Measurements from ENCODE around the gene SH3GL2. TPM values are rescaled to one million over a fixed set of nuclear protein-coding genes. Genes with fewer than 3 reads are reported as not detected.

Gene SH3GL2
- total and polyA plus RNA-seq, 3 experiments from 2014 or later, result not detected

GRCh38 chr9:17556935-17557334, 21.9 kb upstream of the SH3GL2 start:
- no peaks in the 10 kb centered on the region for H3K27me3 Mint-ChIP-seq
- H3K27me3 ChIP-seq (ENCODE audit: insufficient read depth, low read length, poor library complexity, severe bottlenecking), result no peaks in the 10 kb centered on the region
- no peaks in the 10 kb centered on the region for H3K4me1 ChIP-seq (ENCODE audit: insufficient read depth, low read length)
- no peaks in the 10 kb centered on the region for H3K4me1 Mint-ChIP-seq
- no peak overlapping the region for H3K27ac Mint-ChIP-seq
- H3K9me3 ChIP-seq (ENCODE audit: low read length), result no peaks in the 10 kb centered on the region
- H3K4me3 Mint-ChIP-seq, result no peak overlapping the region
- H3K27ac ChIP-seq (ENCODE audit: low read depth, low read length), result no peak overlapping the region
- H3K9me3 Mint-ChIP-seq, result peaks cover under 1 to 16% (median 4%) of the 10 kb centered on the region in 5 donors
- peaks cover 0 to 2% (median 0%) of the 10 kb centered on the region in 3 donors for H3K36me3 Mint-ChIP-seq
- CTCF ChIA-PET, result no interaction called here
- no peak overlapping the region for H3K4me3 ChIP-seq (ENCODE audit: low read length)
- DNase-seq, result no peak
- H3K36me3 ChIP-seq (ENCODE audit: insufficient read depth, low read length), result no peaks in the 10 kb centered on the region
- POLR2A ChIA-PET, result no interaction called here

DNA sequence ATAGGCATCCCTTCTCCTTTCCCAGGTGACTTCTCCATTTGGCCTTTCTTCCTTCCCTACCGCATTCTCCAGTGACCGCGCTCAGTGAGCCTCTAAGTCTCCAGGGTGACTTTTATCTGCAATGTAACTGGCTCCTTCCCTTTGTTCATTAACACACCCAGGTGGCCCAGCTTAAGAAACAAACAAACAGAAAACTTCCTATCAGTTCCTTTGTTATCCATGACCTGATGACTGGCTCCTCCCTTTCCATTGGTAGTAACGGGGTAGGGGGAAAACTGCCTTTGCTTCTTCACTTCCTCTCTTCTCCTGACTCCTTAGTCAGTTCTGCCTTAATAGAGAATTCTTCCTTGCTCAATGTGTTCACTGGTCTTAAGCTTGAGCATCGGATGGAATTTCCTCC, 7.0 kb upstream of the SH3GL2 start:
- no peaks in the 10 kb centered on the region for H3K27me3 ChIP-seq (ENCODE audit: insufficient read depth, low read length, poor library complexity, severe bottlenecking)
- H3K9me3 Mint-ChIP-seq, result peaks cover 0 to 21% (median 8%) of the 10 kb centered on the region in 5 donors
- no peaks in the 10 kb centered on the region for H3K4me1 Mint-ChIP-seq
- ChIA-PET CTCF (no interaction called here), POLR2A (no interaction called here)
- H3K36me3 Mint-ChIP-seq, result no peaks in the 10 kb centered on the region
- no peak overlapping the region for H3K4me3 ChIP-seq (ENCODE audit: low read length)
- no peak for DNase-seq
- no peaks in the 10 kb centered on the region for H3K36me3 ChIP-seq (ENCODE audit: insufficient read depth, low read length)
- H3K9me3 ChIP-seq (ENCODE audit: low read length), result no peaks in the 10 kb centered on the region
- peaks cover 0 to 2% of the 10 kb centered on the region in 2 donors for H3K27me3 Mint-ChIP-seq
- H3K4me1 ChIP-seq (ENCODE audit: insufficient read depth, low read length), result no peaks in the 10 kb centered on the region
- H3K27ac ChIP-seq (ENCODE audit: low read depth, low read length), result no peak overlapping the region
- H3K4me3 Mint-ChIP-seq, result no peak overlapping the region
- no peak overlapping the region for H3K27ac Mint-ChIP-seq

DNA sequence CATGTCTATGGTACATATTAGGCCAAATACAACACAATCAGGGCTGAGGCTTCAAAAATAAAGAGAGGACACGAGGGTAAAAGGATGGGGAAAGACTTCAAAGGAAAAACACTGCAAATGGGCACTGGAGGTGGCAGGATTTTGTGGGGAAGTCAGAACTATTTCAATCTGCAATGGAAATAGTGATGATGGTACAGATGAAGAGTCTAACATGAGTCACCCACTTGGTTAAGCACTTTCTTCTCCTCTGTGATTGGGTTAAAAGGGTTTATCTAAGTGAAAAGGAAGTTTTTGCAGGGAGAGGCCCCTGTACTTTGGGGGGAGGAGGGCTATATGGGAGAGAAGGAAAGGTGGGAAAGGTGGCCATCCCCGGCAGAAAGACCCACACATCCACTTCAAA, 4.5 kb upstream of the SH3GL2 start:
- CTCF ChIA-PET, result no interaction called here
- Histone ChIP-seq H3K36me3 (ENCODE audit: insufficient read depth, low read length) (no peaks in the 10 kb centered on the region), H3K27ac (ENCODE audit: low read depth, low read length) (no peak overlapping the region), H3K9me3 (ENCODE audit: low read length) (no peaks in the 10 kb centered on the region), H3K27me3 (ENCODE audit: insufficient read depth, low read length, poor library complexity, severe bottlenecking) (no peaks in the 10 kb centered on the region), H3K4me3 (ENCODE audit: low read length) (no peak overlapping the region), H3K4me1 (ENCODE audit: insufficient read depth, low read length) (no peaks in the 10 kb centered on the region)
- DNase-seq, result no peak
- H3K9me3 Mint-ChIP-seq, result peaks cover 0 to 30% (median 11%) of the 10 kb centered on the region in 5 donors
- H3K36me3 Mint-ChIP-seq, result peaks cover 0 to 5% (median 0%) of the 10 kb centered on the region in 3 donors
- peaks cover 13% of the 10 kb centered on the region in 2 donors for H3K27me3 Mint-ChIP-seq
- peaks cover 0 to 4% (median 4%) of the 10 kb centered on the region in 3 donors for H3K4me1 Mint-ChIP-seq
- H3K27ac Mint-ChIP-seq, result no peak overlapping the region
- POLR2A ChIA-PET, result no interaction called here
- H3K4me3 Mint-ChIP-seq, result no peak overlapping the region

DNA sequence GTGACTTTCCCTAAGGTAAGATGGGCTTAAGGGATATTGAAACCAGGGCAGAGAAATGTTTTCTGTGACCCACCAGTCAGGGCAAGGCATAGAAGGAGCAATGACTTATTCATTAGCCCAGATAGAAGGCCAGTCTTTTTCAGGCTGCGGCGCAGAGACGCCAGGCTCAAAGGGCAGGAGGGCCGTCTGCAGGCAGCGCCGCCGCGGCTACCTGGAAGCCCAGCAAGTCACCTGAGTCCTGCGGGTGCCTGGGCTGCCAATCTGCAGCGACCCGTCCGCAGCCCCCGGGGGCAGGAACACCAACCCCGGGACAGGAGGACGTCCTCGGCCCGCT, 322 bp upstream of the SH3GL2 start:
- Mint-ChIP-seq H3K9me3 (peaks cover 0 to 17% (median 10%) of the 10 kb centered on the region in 5 donors), H3K27ac (peak overlapping the region in 1 of 8 donors; percentile 43), H3K36me3 (peaks cover 0 to 5% (median 0%) of the 10 kb centered on the region in 3 donors), H3K4me1 (peaks cover 0 to 7% (median 4%) of the 10 kb centered on the region in 3 donors), H3K27me3 (peaks cover 24 to 30% of the 10 kb centered on the region in 2 donors), H3K4me3 (peak overlapping the region in 1 of 7 donors; percentile 43)
- CTCF ChIA-PET, result no interaction called here
- Histone ChIP-seq H3K4me3 (ENCODE audit: low read length) (no peak overlapping the region), H3K27me3 (ENCODE audit: insufficient read depth, low read length, poor library complexity, severe bottlenecking) (no peaks in the 10 kb centered on the region), H3K27ac (ENCODE audit: low read depth, low read length) (no peak overlapping the region), H3K36me3 (ENCODE audit: insufficient read depth, low read length) (no peaks in the 10 kb centered on the region), H3K9me3 (ENCODE audit: low read length) (no peaks in the 10 kb centered on the region), H3K4me1 (ENCODE audit: insufficient read depth, low read length) (no peaks in the 10 kb centered on the region)
- no peak for DNase-seq
- POLR2A ChIA-PET, result no interaction called here

GRCh38 chr9:17580119-17580518, 1.3 kb downstream of the SH3GL2 start:
- POLR2A ChIA-PET, result no interaction called here
- DNase-seq, result no peak
- no peak overlapping the region for H3K4me3 ChIP-seq (ENCODE audit: low read length)
- no peaks in the 10 kb centered on the region for H3K27me3 ChIP-seq (ENCODE audit: insufficient read depth, low read length, poor library complexity, severe bottlenecking)
- CTCF ChIA-PET, result no interaction called here
- Mint-ChIP-seq H3K4me3 (no peak overlapping the region), H3K4me1 (peaks cover 0 to 7% (median 4%) of the 10 kb centered on the region in 3 donors), H3K36me3 (peaks cover 0 to 5% (median 0%) of the 10 kb centered on the region in 3 donors), H3K9me3 (peaks cover 3 to 14% (median 10%) of the 10 kb centered on the region in 5 donors), H3K27me3 (peaks cover 24 to 30% of the 10 kb centered on the region in 2 donors), H3K27ac (no peak overlapping the region)
- no peaks in the 10 kb centered on the region for H3K9me3 ChIP-seq (ENCODE audit: low read length)
- no peak overlapping the region for H3K27ac ChIP-seq (ENCODE audit: low read depth, low read length)
- no peaks in the 10 kb centered on the region for H3K4me1 ChIP-seq (ENCODE audit: insufficient read depth, low read length)
- H3K36me3 ChIP-seq (ENCODE audit: insufficient read depth, low read length), result no peaks in the 10 kb centered on the region

GRCh38 chr9:17587113-17587512, 8.2 kb downstream of the SH3GL2 start:
- H3K36me3 Mint-ChIP-seq, result no peaks in the 10 kb centered on the region
- H3K9me3 ChIP-seq (ENCODE audit: low read length), result no peaks in the 10 kb centered on the region
- H3K4me3 Mint-ChIP-seq, result no peak overlapping the region
- peaks cover 0 to under 1% of the 10 kb centered on the region in 2 donors for H3K27me3 Mint-ChIP-seq
- H3K36me3 ChIP-seq (ENCODE audit: insufficient read depth, low read length), result no peaks in the 10 kb centered on the region
- DNase-seq, result no peak
- ChIA-PET CTCF (no interaction called here), POLR2A (no interaction called here)
- no peak overlapping the region for H3K27ac ChIP-seq (ENCODE audit: low read depth, low read length)
- no peak overlapping the region for H3K4me3 ChIP-seq (ENCODE audit: low read length)
- H3K27ac Mint-ChIP-seq, result no peak overlapping the region
- peaks cover 0 to 11% (median 3%) of the 10 kb centered on the region in 5 donors for H3K9me3 Mint-ChIP-seq
- no peaks in the 10 kb centered on the region for H3K4me1 Mint-ChIP-seq
- H3K4me1 ChIP-seq (ENCODE audit: insufficient read depth, low read length), result no peaks in the 10 kb centered on the region
- H3K27me3 ChIP-seq (ENCODE audit: insufficient read depth, low read length, poor library complexity, severe bottlenecking), result no peaks in the 10 kb centered on the region

GRCh38 chr9:17588395-17588794, 9.5 kb downstream of the SH3GL2 start:
- H3K4me1 ChIP-seq (ENCODE audit: insufficient read depth, low read length), result no peaks in the 10 kb centered on the region
- H3K4me3 Mint-ChIP-seq, result no peak overlapping the region
- H3K9me3 ChIP-seq (ENCODE audit: low read length), result no peaks in the 10 kb centered on the region
- DNase-seq, result no peak
- H3K27me3 Mint-ChIP-seq, result no peaks in the 10 kb centered on the region
- POLR2A ChIA-PET, result no interaction called here
- H3K9me3 Mint-ChIP-seq, result peaks cover 0 to 11% (median 3%) of the 10 kb centered on the region in 5 donors
- H3K36me3 ChIP-seq (ENCODE audit: insufficient read depth, low read length), result no peaks in the 10 kb centered on the region
- no peak overlapping the region for H3K27ac Mint-ChIP-seq
- CTCF ChIA-PET, result no interaction called here
- H3K4me1 Mint-ChIP-seq, result no peaks in the 10 kb centered on the region
- H3K27me3 ChIP-seq (ENCODE audit: insufficient read depth, low read length, poor library complexity, severe bottlenecking), result no peaks in the 10 kb centered on the region
- no peak overlapping the region for H3K27ac ChIP-seq (ENCODE audit: low read depth, low read length)
- H3K4me3 ChIP-seq (ENCODE audit: low read length), result no peak overlapping the region
- H3K36me3 Mint-ChIP-seq, result no peaks in the 10 kb centered on the region

GRCh38 chr9:17588941-17589340, 10.1 kb downstream of the SH3GL2 start:
- POLR2A ChIA-PET, result no interaction called here

GRCh38 chr9:17589771-17590170, 10.9 kb downstream of the SH3GL2 start:
- CTCF ChIA-PET, result no interaction called here
- H3K4me3 Mint-ChIP-seq, result no peak overlapping the region
- POLR2A ChIA-PET, result no interaction called here

More at GRCh38 chr9:17588941-17589340, 10.1 kb downstream of the SH3GL2 start:
- no peaks in the 10 kb centered on the region for H3K9me3 ChIP-seq (ENCODE audit: low read length)
- no peak overlapping the region for H3K27ac ChIP-seq (ENCODE audit: low read depth, low read length)
- no peaks in the 10 kb centered on the region for H3K27me3 Mint-ChIP-seq
- H3K4me3 ChIP-seq (ENCODE audit: low read length), result no peak overlapping the region
- H3K27me3 ChIP-seq (ENCODE audit: insufficient read depth, low read length, poor library complexity, severe bottlenecking), result no peaks in the 10 kb centered on the region
- DNase-seq, result no peak
- no peaks in the 10 kb centered on the region for H3K36me3 Mint-ChIP-seq
- no peaks in the 10 kb centered on the region for H3K36me3 ChIP-seq (ENCODE audit: insufficient read depth, low read length)
- H3K4me3 Mint-ChIP-seq, result no peak overlapping the region
- H3K27ac Mint-ChIP-seq, result no peak overlapping the region
- H3K4me1 Mint-ChIP-seq, result no peaks in the 10 kb centered on the region
- H3K9me3 Mint-ChIP-seq, result peaks cover 0 to 11% (median 3%) of the 10 kb centered on the region in 5 donors
- CTCF ChIA-PET, result no interaction called here
- H3K4me1 ChIP-seq (ENCODE audit: insufficient read depth, low read length), result no peaks in the 10 kb centered on the region

More at GRCh38 chr9:17589771-17590170, 10.9 kb downstream of the SH3GL2 start:
- Mint-ChIP-seq H3K27ac (no peak overlapping the region), H3K4me1 (no peaks in the 10 kb centered on the region), H3K9me3 (peaks cover 0 to 11% (median 2%) of the 10 kb centered on the region in 5 donors), H3K27me3 (no peaks in the 10 kb centered on the region), H3K36me3 (no peaks in the 10 kb centered on the region)
- no peak overlapping the region for H3K27ac ChIP-seq (ENCODE audit: low read depth, low read length)
- H3K36me3 ChIP-seq (ENCODE audit: insufficient read depth, low read length), result no peaks in the 10 kb centered on the region
- no peaks in the 10 kb centered on the region for H3K9me3 ChIP-seq (ENCODE audit: low read length)
- H3K4me3 ChIP-seq (ENCODE audit: low read length), result no peak overlapping the region
- H3K4me1 ChIP-seq (ENCODE audit: insufficient read depth, low read length), result no peaks in the 10 kb centered on the region
- no peaks in the 10 kb centered on the region for H3K27me3 ChIP-seq (ENCODE audit: insufficient read depth, low read length, poor library complexity, severe bottlenecking)
- DNase-seq, result no peak

All from CD8-positive, alpha-beta memory T cell (primary cell).